ENCODE results near the gene NTM.
A peak's percentile ranks its signal among the peaks of the same experiment; 100 is the strongest.
"Not testable (repeated sequence)": the region's sequence is repeated elsewhere in the genome, so short reads cannot be mapped to it uniquely, and the experiment has no call there.

Gene NTM

DNA sequence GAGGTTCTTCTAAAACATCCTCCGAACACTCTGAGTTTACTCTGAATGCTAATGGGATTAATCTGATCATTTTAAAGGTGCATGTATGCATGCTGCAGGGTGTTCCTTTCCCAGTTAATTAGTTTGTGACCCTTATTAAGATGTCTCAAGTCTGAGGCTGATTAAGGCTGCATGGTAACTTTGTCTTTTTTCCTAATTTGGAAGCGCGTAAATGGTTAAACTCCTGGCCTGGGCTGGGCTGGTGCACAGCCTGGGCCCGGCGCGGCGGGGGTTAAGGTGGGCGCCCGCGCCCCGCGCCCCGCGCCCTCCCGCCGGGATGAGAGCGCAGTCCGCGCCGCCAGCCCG lies 539.7 kb downstream of the NTM start:
- no peak for TF ChIP-seq CTCF (IDR thresholded peaks at IDR 0.05; ENCODE audit: low read depth, low read length)
- no peak for DNase-seq (ENCODE audit: extremely low read depth, low read depth)

GRCh38 chr11:131910523-131911387 lies 540.3 kb downstream of the NTM start:
- no peak for DNase-seq (ENCODE audit: extremely low read depth, low read depth)

GRCh38 chr11:131911388-131912032 lies 541.1 kb downstream of the NTM start:
- DNase-seq (ENCODE audit: extremely low read depth, low read depth), result not testable (repeated sequence)

More at GRCh38 chr11:131910523-131911387, 540.3 kb downstream of the NTM start:
- no peak for TF ChIP-seq CTCF (IDR thresholded peaks at IDR 0.05; ENCODE audit: low read depth, low read length)

DNA sequence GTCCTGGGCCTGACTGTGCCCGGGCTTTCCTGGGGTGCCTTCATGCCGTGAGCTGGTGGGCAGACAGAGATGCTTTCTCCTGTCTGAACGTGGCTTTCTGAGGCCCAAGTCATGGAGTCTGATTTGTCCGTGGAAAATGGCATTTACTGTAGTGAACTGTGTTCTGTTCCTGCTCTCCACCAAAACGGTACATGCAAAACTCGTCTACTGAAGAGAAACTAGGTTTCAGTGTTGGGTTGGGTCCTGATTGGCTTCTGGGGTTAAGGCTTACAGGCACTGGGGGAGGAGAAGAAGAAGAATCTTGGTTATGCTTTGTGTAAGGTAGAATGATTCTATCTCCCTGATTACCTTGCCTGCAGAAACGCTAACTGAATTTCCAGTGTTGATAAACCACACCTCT lies 541.7 kb downstream of the NTM start:
- DNase-seq (ENCODE audit: extremely low read depth, low read depth), result no peak
- no peak for TF ChIP-seq CTCF (IDR thresholded peaks at IDR 0.05; ENCODE audit: low read depth, low read length)

More at GRCh38 chr11:131911388-131912032, 541.1 kb downstream of the NTM start:
- TF ChIP-seq CTCF (IDR thresholded peaks at IDR 0.05; ENCODE audit: low read depth, low read length), result peak; percentile 46

DNA sequence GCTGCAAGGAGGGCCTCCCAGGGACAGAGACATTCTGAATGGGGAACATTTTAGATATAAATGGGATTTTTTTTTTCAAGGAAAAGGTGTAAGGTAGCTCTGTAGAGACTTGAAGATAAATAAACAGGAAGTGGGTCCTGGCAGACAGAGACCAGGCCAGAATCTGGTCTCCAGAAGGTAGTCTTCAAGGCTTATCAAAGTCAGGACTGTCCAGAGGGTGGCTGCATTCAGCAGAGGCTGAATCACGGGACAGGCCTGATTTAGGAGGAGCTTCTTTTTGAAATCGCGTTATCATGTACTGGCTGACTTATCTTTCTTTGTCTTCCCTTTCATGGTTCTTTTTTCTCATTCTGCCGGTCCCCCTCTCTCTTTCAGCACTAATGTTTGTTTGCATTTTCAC lies 542.9 kb downstream of the NTM start:
- peak; percentile 5; the same call in 1 of the 2 replicates for TF ChIP-seq CTCF (IDR thresholded peaks at IDR 0.05; ENCODE audit: low read depth, low read length)
- no peak for DNase-seq (ENCODE audit: extremely low read depth, low read depth)

GRCh38 chr11:131914361-131914774 lies 544.0 kb downstream of the NTM start:
- TF ChIP-seq CTCF (IDR thresholded peaks at IDR 0.05; ENCODE audit: low read depth, low read length), result peak; percentile 51
- DNase-seq (ENCODE audit: extremely low read depth, low read depth), result no peak

DNA sequence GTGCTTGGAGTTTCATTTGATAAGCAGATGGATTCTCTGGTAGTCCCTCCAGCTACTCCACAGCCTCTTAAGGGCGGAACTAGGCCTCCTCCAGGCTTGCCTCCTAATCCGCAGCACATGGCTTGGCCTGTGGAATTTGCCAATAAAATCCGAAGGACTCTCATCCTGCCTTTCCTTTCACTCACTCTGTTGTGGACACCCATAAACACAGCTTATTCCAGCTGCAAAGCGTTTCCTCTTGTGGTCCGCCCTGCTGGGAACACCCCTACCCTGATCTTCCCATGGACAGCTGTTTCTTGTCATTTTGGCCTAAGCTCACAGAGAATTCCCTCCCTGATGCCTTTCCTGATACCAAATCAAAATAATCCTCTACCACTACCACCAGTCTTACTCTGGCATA lies 546.2 kb downstream of the NTM start:
- TF ChIP-seq CTCF (IDR thresholded peaks at IDR 0.05; ENCODE audit: low read depth, low read length), result no peak
- DNase-seq (ENCODE audit: extremely low read depth, low read depth), result no peak

Measured in AG09319 (cell line).